Measurements from ENCODE around the gene C1orf115. TPM values are rescaled to one million over a fixed set of nuclear protein-coding genes. Genes with fewer than 3 reads are reported as not detected.

The C1orf115 gene
- total and polyA plus RNA-seq, 7 donors: 3.8 to 8.9 (median 4.9) TPM

DNA sequence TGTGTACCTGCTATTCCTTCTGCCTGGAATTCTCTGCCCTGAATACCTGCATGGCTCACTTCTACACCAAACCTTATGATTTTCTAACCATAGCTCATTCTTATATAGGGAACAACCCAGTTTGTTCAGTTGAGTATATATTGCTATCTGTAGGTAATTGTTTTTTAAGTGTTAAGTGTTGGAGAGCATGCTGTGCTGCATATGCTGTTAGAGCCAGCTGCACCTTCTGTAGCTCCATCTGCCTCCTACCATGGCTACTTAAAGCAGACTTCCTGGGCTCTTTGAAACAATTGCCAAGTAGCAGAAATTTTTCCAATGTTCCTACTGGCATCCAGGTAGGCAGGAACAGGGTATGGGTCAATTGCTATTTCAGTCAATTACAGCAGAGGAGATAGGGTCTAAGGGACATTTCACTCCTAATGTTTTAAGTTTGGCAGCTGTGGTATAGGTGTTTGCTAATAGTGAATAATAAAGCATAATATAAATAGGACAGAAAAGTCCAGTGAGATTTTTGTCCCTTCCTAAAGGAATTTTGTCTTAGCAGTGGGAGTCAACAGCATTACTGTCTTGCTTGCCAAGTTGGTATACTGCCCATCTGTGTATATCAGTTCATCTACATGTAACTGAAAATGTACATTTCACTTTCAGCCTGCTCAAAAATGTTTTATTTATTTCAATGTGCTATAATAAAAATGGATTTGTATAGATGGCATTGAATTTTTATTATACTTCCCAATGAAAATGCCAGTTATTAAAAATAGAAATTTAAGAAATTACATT, 34.0 kb upstream of the C1orf115 start:
- DNase-seq (no peak), ATAC-seq (no peak)
- intact Hi-C loops (cut with DNase I): no loop called here
- Histone ChIP-seq H3K27ac (no peak overlapping the region), H3K27me3 (ENCODE audit: insufficient read depth in 3 of 3, low read length in 2 of 3) (no peaks in the 10 kb centered on the region), H3K4me1 (no peaks in the 10 kb centered on the region), H3K9me3 (no peaks in the 10 kb centered on the region), H3K4me3 (no peak overlapping the region), H3K36me3 (ENCODE audit: insufficient read depth in 1 of 2, low read depth in 1 of 2) (no peaks in the 10 kb centered on the region)
- TF ChIP-seq, protein P1, sequence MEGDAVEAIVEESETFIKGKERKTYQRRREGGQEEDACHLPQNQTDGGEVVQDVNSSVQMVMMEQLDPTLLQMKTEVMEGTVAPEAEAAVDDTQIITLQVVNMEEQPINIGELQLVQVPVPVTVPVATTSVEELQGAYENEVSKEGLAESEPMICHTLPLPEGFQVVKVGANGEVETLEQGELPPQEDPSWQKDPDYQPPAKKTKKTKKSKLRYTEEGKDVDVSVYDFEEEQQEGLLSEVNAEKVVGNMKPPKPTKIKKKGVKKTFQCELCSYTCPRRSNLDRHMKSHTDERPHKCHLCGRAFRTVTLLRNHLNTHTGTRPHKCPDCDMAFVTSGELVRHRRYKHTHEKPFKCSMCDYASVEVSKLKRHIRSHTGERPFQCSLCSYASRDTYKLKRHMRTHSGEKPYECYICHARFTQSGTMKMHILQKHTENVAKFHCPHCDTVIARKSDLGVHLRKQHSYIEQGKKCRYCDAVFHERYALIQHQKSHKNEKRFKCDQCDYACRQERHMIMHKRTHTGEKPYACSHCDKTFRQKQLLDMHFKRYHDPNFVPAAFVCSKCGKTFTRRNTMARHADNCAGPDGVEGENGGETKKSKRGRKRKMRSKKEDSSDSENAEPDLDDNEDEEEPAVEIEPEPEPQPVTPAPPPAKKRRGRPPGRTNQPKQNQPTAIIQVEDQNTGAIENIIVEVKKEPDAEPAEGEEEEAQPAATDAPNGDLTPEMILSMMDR (IDR thresholded peaks at IDR 0.05): no peak

DNA sequence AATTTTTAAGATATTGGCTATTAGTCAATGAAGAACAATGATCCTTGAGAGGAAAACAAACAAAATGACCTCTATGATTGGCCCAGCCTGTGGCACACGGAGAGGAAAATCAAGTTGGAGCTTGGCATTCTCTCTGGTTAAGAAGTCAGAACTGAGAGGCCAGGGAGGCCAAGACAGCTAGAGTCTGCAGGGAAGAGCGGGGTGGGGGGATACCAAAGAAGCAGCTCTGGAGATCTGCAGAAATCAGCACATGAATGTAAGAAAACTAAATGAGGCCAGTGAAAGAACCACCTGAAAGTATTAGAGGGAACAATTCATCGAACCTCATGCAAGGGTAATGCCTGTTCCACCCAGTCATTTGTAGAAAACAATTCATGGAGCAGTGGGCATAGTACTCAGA, 23.8 kb upstream of the C1orf115 start:
- no peak for DNase-seq
- H3K9me3 ChIP-seq: peaks cover 12% of the 10 kb centered on the region
- intact Hi-C loops (cut with DNase I): no loop called here
- no peaks in the 10 kb centered on the region for H3K27me3 ChIP-seq (ENCODE audit: insufficient read depth in 3 of 3, low read length in 2 of 3)
- no peak overlapping the region for H3K27ac ChIP-seq
- 84 to 87% (median 86%) methylated on average over 3 of the region's 3 CpGs for WGBS, 3 donors
- TF ChIP-seq, protein P1 (IDR thresholded peaks at IDR 0.05): no peak
- no peaks in the 10 kb centered on the region for H3K4me1 ChIP-seq
- ATAC-seq: no peak
- H3K36me3 ChIP-seq (ENCODE audit: insufficient read depth in 1 of 2, low read depth in 1 of 2): peaks cover 0 to 8% of the 10 kb centered on the region in 2 donors
- H3K4me3 ChIP-seq: no peak overlapping the region

DNA sequence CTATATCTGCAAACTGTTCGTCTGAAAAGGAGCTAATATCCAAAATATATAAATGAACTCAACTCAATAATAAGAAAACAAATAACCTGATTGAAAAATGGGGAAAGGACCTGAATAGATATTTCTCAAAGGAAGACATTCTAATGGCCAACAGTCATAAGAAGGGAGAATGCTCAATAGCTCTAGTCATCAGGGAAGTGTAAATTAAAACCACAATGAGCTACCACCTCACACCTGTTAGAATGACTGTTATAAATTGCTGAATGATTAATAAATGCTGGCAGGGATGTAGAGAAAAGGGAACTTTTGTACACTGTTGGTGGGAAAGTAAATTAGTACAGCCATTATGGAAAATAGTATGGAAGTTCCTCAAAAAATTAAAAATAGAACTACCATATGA, 21.2 kb upstream of the C1orf115 start:
- TF ChIP-seq, protein P1 (IDR thresholded peaks at IDR 0.05): no peak
- ATAC-seq: no peak
- intact Hi-C loops (cut with DNase I): no loop called here
- no peak overlapping the region for H3K27ac ChIP-seq
- H3K4me3 ChIP-seq: no peak overlapping the region
- H3K9me3 ChIP-seq: peaks cover 12% of the 10 kb centered on the region
- no peaks in the 10 kb centered on the region for H3K27me3 ChIP-seq (ENCODE audit: insufficient read depth in 3 of 3, low read length in 2 of 3)
- 80 to 87% (median 85%) methylated on average over 1 of the region's 1 CpG for WGBS, 3 donors
- H3K4me1 ChIP-seq: no peaks in the 10 kb centered on the region
- DNase-seq: no peak
- H3K36me3 ChIP-seq (ENCODE audit: insufficient read depth in 1 of 2, low read depth in 1 of 2): no peaks in the 10 kb centered on the region

DNA sequence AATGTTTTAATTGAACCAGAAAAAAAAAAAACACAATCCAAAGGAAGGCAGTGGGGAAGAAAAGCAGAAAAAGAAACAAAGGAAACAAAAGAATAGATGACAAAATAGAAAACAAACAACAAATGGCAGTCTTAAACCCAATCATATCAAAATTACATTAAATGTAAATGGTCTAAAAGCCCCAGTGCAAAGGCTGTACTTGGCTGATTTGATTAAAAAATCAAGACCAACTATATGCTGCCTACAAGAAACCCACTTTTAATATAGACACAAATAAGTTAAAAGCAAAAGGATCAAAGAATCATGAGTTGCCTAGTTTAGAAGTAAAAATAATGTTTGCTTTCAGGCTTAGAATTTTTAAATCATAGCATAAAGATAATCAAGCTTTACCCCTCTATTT, 19.8 kb upstream of the C1orf115 start:
- no peak overlapping the region for H3K27ac ChIP-seq
- H3K27me3 ChIP-seq (ENCODE audit: insufficient read depth in 3 of 3, low read length in 2 of 3): no peaks in the 10 kb centered on the region
- H3K9me3 ChIP-seq: peaks cover 12% of the 10 kb centered on the region
- no peaks in the 10 kb centered on the region for H3K4me1 ChIP-seq
- no peak overlapping the region for H3K4me3 ChIP-seq
- TF ChIP-seq, protein P1 (IDR thresholded peaks at IDR 0.05): no peak
- no peaks in the 10 kb centered on the region for H3K36me3 ChIP-seq (ENCODE audit: insufficient read depth in 1 of 2, low read depth in 1 of 2)
- DNase-seq (no peak), ATAC-seq (no peak)
- intact Hi-C loops (cut with DNase I): no loop called here

DNA sequence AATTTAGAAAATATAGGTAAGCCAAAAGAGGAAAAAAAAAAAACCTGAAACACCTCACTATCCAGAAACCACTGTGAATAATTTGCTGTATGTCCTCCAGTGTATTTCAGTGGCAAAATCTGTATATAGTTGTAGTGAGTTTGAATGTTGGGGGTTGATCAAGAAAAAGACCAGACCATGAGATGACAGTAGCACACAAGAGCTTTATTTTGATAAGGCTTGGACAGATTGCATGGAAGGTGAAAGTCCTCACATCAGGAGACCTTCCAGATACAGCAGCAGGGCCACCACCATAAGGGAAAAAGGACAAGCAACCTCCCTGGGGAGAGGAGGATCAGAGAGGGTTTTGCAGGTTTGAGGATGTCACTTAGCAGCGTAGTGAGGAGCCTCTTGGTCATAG, 16.2 kb upstream of the C1orf115 start:
- no peaks in the 10 kb centered on the region for H3K27me3 ChIP-seq (ENCODE audit: insufficient read depth in 3 of 3, low read length in 2 of 3)
- no peak overlapping the region for H3K4me3 ChIP-seq
- WGBS, 3 donors: 72 to 93% (median 87%) methylated on average over 1 of the region's 1 CpG
- H3K36me3 ChIP-seq (ENCODE audit: insufficient read depth in 1 of 2, low read depth in 1 of 2): no peaks in the 10 kb centered on the region
- no peaks in the 10 kb centered on the region for H3K4me1 ChIP-seq
- ATAC-seq: no peak
- H3K27ac ChIP-seq: no peak overlapping the region
- TF ChIP-seq, protein P1 (IDR thresholded peaks at IDR 0.05): no peak
- intact Hi-C loops (cut with DNase I): no loop called here
- DNase-seq: no peak
- peaks cover 12% of the 10 kb centered on the region for H3K9me3 ChIP-seq

Data from psoas muscle (tissue), 8 donors.